ENCODE data around the gene HNRNPA0.

DNA sequence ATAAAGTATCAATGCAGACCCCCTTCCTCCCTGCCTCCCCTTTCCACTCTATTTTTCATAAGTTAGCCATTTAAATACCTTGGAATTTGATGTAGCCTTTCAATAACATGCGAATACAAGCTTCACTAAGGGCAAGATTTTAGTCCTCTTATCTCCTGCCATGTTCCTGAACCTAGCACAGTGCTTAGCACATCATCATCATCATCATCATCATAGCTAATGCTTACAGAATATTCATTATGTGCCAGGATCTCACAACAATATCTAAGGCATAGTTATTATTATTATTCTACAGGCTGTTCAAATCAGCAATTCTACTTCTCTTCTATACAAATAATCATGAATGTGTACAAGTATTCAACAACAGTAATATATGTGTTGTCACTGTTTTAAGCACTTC, 38.7 kb downstream of the HNRNPA0 start:
- TF ChIP-seq, protein P1, sequence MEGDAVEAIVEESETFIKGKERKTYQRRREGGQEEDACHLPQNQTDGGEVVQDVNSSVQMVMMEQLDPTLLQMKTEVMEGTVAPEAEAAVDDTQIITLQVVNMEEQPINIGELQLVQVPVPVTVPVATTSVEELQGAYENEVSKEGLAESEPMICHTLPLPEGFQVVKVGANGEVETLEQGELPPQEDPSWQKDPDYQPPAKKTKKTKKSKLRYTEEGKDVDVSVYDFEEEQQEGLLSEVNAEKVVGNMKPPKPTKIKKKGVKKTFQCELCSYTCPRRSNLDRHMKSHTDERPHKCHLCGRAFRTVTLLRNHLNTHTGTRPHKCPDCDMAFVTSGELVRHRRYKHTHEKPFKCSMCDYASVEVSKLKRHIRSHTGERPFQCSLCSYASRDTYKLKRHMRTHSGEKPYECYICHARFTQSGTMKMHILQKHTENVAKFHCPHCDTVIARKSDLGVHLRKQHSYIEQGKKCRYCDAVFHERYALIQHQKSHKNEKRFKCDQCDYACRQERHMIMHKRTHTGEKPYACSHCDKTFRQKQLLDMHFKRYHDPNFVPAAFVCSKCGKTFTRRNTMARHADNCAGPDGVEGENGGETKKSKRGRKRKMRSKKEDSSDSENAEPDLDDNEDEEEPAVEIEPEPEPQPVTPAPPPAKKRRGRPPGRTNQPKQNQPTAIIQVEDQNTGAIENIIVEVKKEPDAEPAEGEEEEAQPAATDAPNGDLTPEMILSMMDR (IDR thresholded peaks at IDR 0.05), result no peak
- no peak for TF ChIP-seq POLR2A (IDR thresholded peaks at IDR 0.05)

Measured in Peyer's patch (tissue), 4 donors.